K562 (cell line): ENCODE results near the gene ZBTB48. TPM values are rescaled to one million over a fixed set of nuclear protein-coding genes. Genes with fewer than 3 reads are reported as not detected.

Experiments used
- BRD4 ChIP-seq: fragments of 200-600 bp; sonication (generic); IDR thresholded peaks from 2 replicates; pipeline ENCODE4 v1.6.1; 2017; ENCODE audit warnings: inconsistent platforms
- EP300 ChIP-seq: IDR thresholded peaks from 2 replicates; pipeline ENCODE4 v1.6.1; 2012; ENCODE audit warnings: low read length, improper control_type of control experiment
- HSF4 ChIP-seq: fragments of 250-450 bp; sonication (Bioruptor Pico); IDR thresholded peaks from 2 replicates; pipeline ENCODE4 v2.1.2; 2022; ENCODE audit warnings: mild to moderate bottlenecking, moderate library complexity, borderline replicate concordance
- LCOR ChIP-seq: sonication (generic); formaldehyde crosslinking; IDR thresholded peaks from 2 replicates; pipeline ENCODE4 v1.8.0; 2022; ENCODE audit warnings: mild to moderate bottlenecking, missing genetic modification reagents
- POU5F1 ChIP-seq: fragments of 150-350 bp; IDR thresholded peaks from 2 replicates; pipeline ENCODE4 v1.6.1; 2014; ENCODE audit warnings: borderline replicate concordance, low read length, low read depth, mild to moderate bottlenecking; ENCODE audit not compliant: partially characterized antibody
- TBL1XR1 ChIP-seq, 2 experiments: IDR thresholded peaks; 2 replicates each; pipeline ENCODE4 v1.6.1; 2012; ENCODE audit warnings: improper control_type of control experiment in 2 of 2, low read length in 2 of 2, mild to moderate bottlenecking in 1 of 2
- ZBTB8A ChIP-seq: fragments of 450-650 bp; IDR thresholded peaks from 2 replicates; pipeline ENCODE4 v1.6.1; 2018; ENCODE audit warnings: mild to moderate bottlenecking, moderate library complexity; ENCODE audit not compliant: partially characterized antibody
- ZC3H4 ChIP-seq: sonication (generic); formaldehyde crosslinking; IDR thresholded peaks from 2 replicates; pipeline ENCODE4 v1.9.0; 2021; ENCODE audit warnings: missing genetic modification reagents, borderline replicate concordance
- ZFP1 ChIP-seq: fragments of 450-650 bp; formaldehyde crosslinking; IDR thresholded peaks from 2 replicates; pipeline ENCODE4 v1.4.0; 2020; ENCODE audit warnings: mild to moderate bottlenecking, mixed read lengths
- ZFX ChIP-seq: sonication (generic); formaldehyde crosslinking; IDR thresholded peaks from 2 replicates; pipeline ENCODE4 v1.8.0; 2022; ENCODE audit warnings: mild to moderate bottlenecking, missing genetic modification reagents, moderate library complexity
- ZNF561 ChIP-seq: fragments of 450-650 bp; formaldehyde crosslinking; conservative IDR thresholded peaks from 2 replicates; pipeline ENCODE4 v1.4.0; 2020; ENCODE audit warnings: mild to moderate bottlenecking, moderate library complexity
- polyA plus RNA-seq, 8 experiments: library from polyadenylated mRNA; depleted of rRNA in 4 of 8; stranded (reverse) in 5 of 8; unstranded in 3 of 8; fragments of >200 nt; fragmentation: Nextera tagmentation in 2 of 8; fragmentation: Illumina TruSeq in 1 of 8; extraction: Ambion mirVana in 2 of 8; extraction: Trizol in 1 of 8; gene quantifications; 2 replicates each; pipeline versions ENCODE4 v1.2.1 to v1.2.3, GENCODE V29; 2011 to 2014; ENCODE audit warnings: inconsistent platforms in 1 of 8, missing spikeins in 1 of 8
- total RNA-seq, 7 experiments: library from RNA; depleted of rRNA in 6 of 7; stranded (reverse); fragments of >200 nt in 6 of 7; fragmentation: Illumina TruSeq in 2 of 7; extraction: Trizol in 2 of 7; gene quantifications; 2 replicates each; pipeline versions ENCODE4 v1.2.1 to v1.2.3, GENCODE V29; 2011 to 2021; ENCODE audit warnings: low replicate concordance in 1 of 7
- TF ChIP-seq, protein P1 (sequence below), 2 experiments: fragments of 200-800 bp in 1 of 2; sonication (Bioruptor generic) in 1 of 2; sonication (generic) in 1 of 2; formaldehyde crosslinking in 1 of 2; IDR thresholded peaks in 1 of 2; conservative IDR thresholded peaks in 1 of 2; 2 replicates each; pipeline versions ENCODE4 v1.5.0 to v1.6.1; 2016 to 2020; ENCODE audit warnings: missing compliant biosample characterization in 1 of 2, missing genetic modification characterization in 1 of 2, missing genetic modification reagents in 1 of 2
- TF ChIP-seq, protein P2 (sequence below), 2 experiments: IDR thresholded peaks; 2 replicates each; pipeline ENCODE4 v1.6.1; 2011; ENCODE audit warnings: borderline replicate concordance in 1 of 2, control low read depth in 1 of 2, low read depth in 1 of 2, low read length in 1 of 2, mild to moderate bottlenecking in 1 of 2, mixed read lengths in 1 of 2, moderate library complexity in 1 of 2; ENCODE audit not compliant: insufficient read depth in 1 of 2, insufficient read length in 1 of 2, poor library complexity in 1 of 2, severe bottlenecking in 1 of 2; ENCODE audit errors: extremely low read depth in 1 of 2
- TF ChIP-seq, protein P3 (sequence below): fragments of 250-450 bp; sonication (Bioruptor Pico); IDR thresholded peaks from 2 replicates; pipeline ENCODE4 v1.8.0; 2021; ENCODE audit warnings: borderline replicate concordance, mild to moderate bottlenecking, moderate library complexity; ENCODE audit not compliant: poor library complexity, severe bottlenecking
- TF ChIP-seq, protein P4 (sequence below): fragments of 450-650 bp; formaldehyde crosslinking; IDR thresholded peaks from 2 replicates; pipeline ENCODE4 v1.4.0; 2020; ENCODE audit warnings: mild to moderate bottlenecking, moderate library complexity
- TF ChIP-seq, protein P5 (sequence below): fragments of 250-450 bp; sonication (Bioruptor Pico); IDR thresholded peaks from 2 replicates; pipeline ENCODE4 v1.4.0; 2020; ENCODE audit warnings: mild to moderate bottlenecking
- TF ChIP-seq, protein P6 (sequence below), 2 experiments: fragments of 450-650 bp in 1 of 2; sonication (generic) in 1 of 2; formaldehyde crosslinking in 1 of 2; IDR thresholded peaks in 1 of 2; conservative IDR thresholded peaks in 1 of 2; 2 replicates each; pipeline versions ENCODE4 v1.6.1 to v1.8.1; 2016 to 2023; ENCODE audit warnings: mild to moderate bottlenecking in 2 of 2, moderate library complexity in 2 of 2, inconsistent platforms in 1 of 2, missing genetic modification reagents in 1 of 2

ZBTB48 gene
- total and polyA plus RNA-seq, 9 of the 15 experiments (the other 6 are each of a cell fraction or from before 2014, with no cell fraction given) = 1.9 to 66.9 (median 29.5) TPM

DNA sequence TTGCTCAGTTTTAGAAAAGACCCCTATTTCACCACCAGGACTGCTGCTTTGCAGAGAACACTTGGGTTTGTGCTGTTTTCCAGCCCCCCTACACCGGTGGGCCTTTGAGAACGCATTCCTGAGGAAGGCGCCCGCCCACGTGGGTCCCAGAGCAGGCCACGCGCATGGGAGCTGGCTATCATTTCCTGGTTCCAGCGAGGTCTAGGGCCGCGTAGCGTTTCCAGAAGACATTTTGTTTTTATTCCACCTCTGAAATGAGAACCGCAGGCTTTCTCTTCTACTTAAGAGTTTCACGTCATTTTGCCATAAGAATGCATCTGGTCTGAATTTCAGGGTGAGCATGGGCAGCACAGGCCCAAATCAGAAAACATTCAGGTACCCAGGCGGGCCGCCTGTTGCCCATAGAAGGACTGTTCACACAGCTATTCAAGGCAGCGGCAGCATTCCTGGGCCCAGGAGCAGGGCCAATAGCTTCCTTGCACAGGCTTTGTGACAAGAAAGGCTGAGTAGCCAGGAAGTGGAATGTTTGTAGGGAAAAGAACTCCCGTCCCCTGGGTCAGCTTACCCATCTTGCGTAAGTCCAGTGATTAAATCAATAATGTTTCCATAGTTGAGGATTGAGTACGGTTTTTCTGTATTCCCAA is 24.2 kb downstream of the ZBTB48 start (continued):
- TF ChIP-seq, protein P1, sequence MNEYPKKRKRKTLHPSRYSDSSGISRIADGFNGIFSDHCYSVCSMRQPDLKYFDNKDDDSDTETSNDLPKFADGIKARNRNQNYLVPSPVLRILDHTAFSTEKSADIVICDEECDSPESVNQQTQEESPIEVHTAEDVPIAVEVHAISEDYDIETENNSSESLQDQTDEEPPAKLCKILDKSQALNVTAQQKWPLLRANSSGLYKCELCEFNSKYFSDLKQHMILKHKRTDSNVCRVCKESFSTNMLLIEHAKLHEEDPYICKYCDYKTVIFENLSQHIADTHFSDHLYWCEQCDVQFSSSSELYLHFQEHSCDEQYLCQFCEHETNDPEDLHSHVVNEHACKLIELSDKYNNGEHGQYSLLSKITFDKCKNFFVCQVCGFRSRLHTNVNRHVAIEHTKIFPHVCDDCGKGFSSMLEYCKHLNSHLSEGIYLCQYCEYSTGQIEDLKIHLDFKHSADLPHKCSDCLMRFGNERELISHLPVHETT (CRISPR knock-in tag; conservative IDR thresholded peaks at IDR 0.05 in 1 of 2, IDR thresholded peaks at IDR 0.05 in 1 of 2) = peak in 1 of 2 experiments; percentile 88; a peak in 2 of 4 replicates
- TF ChIP-seq, protein P2, sequence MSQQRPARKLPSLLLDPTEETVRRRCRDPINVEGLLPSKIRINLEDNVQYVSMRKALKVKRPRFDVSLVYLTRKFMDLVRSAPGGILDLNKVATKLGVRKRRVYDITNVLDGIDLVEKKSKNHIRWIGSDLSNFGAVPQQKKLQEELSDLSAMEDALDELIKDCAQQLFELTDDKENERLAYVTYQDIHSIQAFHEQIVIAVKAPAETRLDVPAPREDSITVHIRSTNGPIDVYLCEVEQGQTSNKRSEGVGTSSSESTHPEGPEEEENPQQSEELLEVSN (IDR thresholded peaks at IDR 0.05; ENCODE audit: borderline replicate concordance in 1 of 2, extremely low read depth in 1 of 2, insufficient read depth in 1 of 2, insufficient read length in 1 of 2, low read depth in 1 of 2, low read length in 1 of 2, poor library complexity in 1 of 2, severe bottlenecking in 1 of 2) = peak; percentile 88 to 89
- TF ChIP-seq ZC3H4 (CRISPR knock-in tag) = peak; percentile 78; the same call in 1 of the 2 replicates
- no peak for TF ChIP-seq ZFP1 (CRISPR knock-in tag)
- TF ChIP-seq, protein P3, sequence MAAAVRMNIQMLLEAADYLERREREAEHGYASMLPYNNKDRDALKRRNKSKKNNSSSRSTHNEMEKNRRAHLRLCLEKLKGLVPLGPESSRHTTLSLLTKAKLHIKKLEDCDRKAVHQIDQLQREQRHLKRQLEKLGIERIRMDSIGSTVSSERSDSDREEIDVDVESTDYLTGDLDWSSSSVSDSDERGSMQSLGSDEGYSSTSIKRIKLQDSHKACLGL (CRISPR knock-in tag) = peak; percentile 97
- peak; percentile 55 for TF ChIP-seq POU5F1
- TF ChIP-seq ZBTB8A = no peak
- TF ChIP-seq, protein P4, sequence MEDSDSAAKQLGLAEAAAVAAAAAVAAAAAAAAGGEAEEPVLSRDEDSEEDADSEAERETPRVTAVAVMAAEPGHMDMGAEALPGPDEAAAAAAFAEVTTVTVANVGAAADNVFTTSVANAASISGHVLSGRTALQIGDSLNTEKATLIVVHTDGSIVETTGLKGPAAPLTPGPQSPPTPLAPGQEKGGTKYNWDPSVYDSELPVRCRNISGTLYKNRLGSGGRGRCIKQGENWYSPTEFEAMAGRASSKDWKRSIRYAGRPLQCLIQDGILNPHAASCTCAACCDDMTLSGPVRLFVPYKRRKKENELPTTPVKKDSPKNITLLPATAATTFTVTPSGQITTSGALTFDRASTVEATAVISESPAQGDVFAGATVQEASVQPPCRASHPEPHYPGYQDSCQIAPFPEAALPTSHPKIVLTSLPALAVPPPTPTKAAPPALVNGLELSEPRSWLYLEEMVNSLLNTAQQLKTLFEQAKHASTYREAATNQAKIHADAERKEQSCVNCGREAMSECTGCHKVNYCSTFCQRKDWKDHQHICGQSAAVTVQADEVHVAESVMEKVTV (CRISPR knock-in tag) = 0 out of 2 replicates have a peak, but pooled peaks have one; percentile 7
- TF ChIP-seq LCOR (CRISPR knock-in tag) = peak; percentile 82
- peak; percentile 88 for TF ChIP-seq ZFX (CRISPR knock-in tag)
- peak in 1 of 2 experiments; percentile 24; a peak in 2 of 4 replicates for TF ChIP-seq TBL1XR1 (IDR thresholded peaks at IDR 0.05; ENCODE audit: low read length in 2 of 2)
- TF ChIP-seq, protein P5, sequence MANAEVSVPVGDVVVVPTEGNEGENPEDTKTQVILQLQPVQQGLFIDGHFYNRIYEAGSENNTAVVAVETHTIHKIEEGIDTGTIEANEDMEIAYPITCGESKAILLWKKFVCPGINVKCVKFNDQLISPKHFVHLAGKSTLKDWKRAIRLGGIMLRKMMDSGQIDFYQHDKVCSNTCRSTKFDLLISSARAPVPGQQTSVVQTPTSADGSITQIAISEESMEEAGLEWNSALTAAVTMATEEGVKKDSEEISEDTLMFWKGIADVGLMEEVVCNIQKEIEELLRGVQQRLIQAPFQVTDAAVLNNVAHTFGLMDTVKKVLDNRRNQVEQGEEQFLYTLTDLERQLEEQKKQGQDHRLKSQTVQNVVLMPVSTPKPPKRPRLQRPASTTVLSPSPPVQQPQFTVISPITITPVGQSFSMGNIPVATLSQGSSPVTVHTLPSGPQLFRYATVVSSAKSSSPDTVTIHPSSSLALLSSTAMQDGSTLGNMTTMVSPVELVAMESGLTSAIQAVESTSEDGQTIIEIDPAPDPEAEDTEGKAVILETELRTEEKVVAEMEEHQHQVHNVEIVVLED (CRISPR knock-in tag) = peak; percentile 23; the same call in 1 of the 2 replicates
- no peak for TF ChIP-seq HSF4 (CRISPR knock-in tag)
- peak; percentile 30 for TF ChIP-seq EP300
- peak; percentile 98 for TF ChIP-seq BRD4
- 0 out of 2 replicates have a peak, but pooled peaks have one; percentile 59 for TF ChIP-seq ZNF561
- TF ChIP-seq, protein P6, sequence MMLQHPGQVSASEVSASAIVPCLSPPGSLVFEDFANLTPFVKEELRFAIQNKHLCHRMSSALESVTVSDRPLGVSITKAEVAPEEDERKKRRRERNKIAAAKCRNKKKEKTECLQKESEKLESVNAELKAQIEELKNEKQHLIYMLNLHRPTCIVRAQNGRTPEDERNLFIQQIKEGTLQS (IDR thresholded peaks at IDR 0.05) = 0 out of 2 replicates have a peak, but pooled peaks have one; percentile 0
- TF ChIP-seq, protein P6 (CRISPR knock-in tag; conservative IDR thresholded peaks at IDR 0.05) = peak; percentile 62; the same call in 1 of the 2 replicates
